Ureter (tissue), 1 donor: ENCODE results near the gene PRELP. TPM values are rescaled to one million over a fixed set of nuclear protein-coding genes. Genes with fewer than 3 reads are reported as not detected.
A peak's percentile ranks its signal among the peaks of the same experiment; 100 is the strongest.
"Not testable (repeated sequence)": the region's sequence is repeated elsewhere in the genome, so short reads cannot be mapped to it uniquely, and the experiment has no call there.

Experiments
- DNase-seq: peaks from one replicate; pipeline ENCODE4 v3.0.0-alpha.2; 2020; ENCODE audit warnings: low spot score
- total RNA-seq: library from RNA; stranded (reverse); gene quantifications from one replicate; pipeline ENCODE4 v1.2.4, GENCODE V29; 2023
- donor health status: DM: yes; HTN: yes; CAD: no.

Gene PRELP
- total RNA-seq, 1 donor from 2014 or later, result 128 TPM

- DNase-seq, result no peak
Measured at GRCh38 chr1:203506858-203507626, 31.4 kb downstream of the PRELP start.

GRCh38 chr1:203507759-203508158 is 32.2 kb downstream of the PRELP start:
- no peak for DNase-seq

GRCh38 chr1:203508463-203509073 is 33.0 kb downstream of the PRELP start:
- no peak for DNase-seq

DNA sequence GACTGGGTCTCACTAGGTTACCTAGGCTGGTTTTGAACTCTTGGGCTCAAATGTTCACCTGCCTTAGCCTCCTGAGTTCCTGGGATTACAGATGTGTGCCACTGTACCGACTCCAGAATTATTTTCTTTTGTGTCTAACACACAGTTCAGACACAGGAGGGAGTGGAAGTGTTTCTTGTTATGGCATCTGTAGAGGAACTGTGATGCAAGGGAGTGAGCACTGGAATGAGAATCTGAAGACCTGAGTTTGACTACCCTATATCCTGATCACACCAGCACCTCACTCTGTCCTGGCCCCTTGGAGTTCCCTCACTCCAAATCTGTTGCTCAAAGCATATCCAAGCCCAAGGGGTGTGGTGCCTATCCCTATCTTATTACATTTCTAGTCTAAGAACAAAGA is 33.5 kb downstream of the PRELP start:
- DNase-seq, result no peak

DNA sequence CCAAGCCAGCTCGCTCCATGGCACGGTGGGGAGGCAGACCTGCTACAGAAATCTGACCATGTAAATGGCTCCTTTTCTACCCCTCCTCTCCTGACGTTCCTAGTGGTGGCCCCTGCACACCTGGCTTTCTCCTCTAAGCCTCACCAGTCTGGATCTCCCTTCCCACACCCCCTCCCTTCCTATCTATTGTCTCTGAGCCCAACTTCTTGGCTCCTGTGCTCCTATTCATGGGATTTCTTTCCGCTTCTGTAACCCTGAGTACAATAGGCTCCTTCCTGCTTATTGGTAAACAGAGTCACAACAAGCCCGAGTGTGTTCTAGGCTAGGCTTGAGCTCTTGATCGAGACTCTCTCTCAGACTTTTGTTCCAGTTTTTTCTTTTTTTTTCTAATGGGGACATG is 35.9 kb downstream of the PRELP start:
- DNase-seq, result no peak

- DNase-seq, result no peak
Measured at GRCh38 chr1:203511930-203512329, 36.3 kb downstream of the PRELP start.

DNA sequence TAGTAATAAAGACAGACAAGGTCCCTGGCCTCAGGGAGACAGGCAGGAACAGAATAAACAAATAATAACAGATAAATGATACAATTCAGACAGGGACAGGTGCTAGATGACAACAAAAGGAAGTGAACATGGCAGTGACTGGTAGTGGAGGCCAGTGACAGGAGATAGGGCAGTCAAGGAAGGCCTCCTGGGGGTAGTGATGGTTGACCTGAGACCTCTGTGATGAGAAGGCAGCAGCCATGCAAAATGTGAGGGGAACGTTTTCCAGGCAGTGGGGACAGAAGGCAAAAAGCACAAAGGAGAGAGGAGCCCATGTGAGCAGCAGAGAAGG is 36.9 kb downstream of the PRELP start:
- no peak for DNase-seq

DNA sequence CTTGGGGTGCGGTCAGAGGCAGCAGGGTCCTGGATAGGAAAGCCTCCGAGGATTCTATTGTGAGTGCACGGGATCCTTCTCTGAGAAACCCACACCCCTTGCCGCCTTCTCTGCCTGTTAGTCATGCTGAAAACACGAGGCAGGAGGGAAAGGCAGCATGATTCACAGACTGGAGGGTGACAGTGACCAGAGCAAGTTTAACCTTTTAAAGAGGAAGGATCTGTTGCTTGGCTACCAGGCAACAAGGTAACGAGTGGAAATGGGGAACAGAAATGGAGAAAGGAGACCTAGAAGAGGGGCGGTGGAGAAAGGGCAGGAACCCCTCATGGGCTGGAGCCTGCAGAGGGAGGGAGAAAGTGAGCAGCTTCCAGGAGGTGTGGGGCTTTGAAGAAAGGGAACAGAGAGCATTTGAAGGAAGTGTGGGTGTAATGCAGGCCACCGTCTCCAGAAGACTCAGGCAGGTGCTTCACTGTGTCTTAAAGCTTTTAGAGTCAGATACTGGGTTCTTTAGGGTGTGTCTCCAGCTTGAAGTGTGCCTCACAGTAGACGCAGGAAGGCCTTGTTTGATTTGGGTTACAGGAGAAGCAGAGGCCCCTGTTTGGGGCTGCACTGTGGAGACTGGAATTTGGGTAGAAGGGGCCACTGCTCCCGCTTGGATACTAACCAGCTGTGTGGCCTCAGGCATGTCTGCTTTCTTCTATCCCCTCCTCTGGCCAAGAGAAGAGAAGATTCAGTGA is 37.4 kb downstream of the PRELP start:
- DNase-seq, result peak; percentile 79

DNA sequence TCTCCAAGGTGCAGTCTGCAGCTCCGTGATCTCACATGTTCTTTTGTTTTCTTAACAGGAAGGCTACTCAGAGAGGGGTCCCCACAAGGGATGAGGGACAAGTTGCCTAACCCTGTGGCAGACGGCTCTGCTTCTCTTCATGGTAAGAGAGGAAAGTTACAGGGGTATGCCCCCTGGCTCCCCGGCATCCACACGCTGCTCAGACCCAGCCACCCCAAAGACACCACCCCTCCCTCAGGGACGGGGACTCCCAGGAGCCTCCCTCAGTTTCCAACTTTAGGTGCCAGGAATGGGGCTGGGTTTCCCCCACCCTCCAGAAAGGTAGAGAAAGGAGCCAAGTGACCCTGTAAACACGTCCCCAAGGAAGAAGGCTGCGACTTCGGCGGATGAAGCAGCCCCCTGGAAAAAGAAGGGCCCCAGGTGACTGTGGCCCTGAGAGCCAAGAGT is 38.0 kb downstream of the PRELP start:
- no peak for DNase-seq

DNA sequence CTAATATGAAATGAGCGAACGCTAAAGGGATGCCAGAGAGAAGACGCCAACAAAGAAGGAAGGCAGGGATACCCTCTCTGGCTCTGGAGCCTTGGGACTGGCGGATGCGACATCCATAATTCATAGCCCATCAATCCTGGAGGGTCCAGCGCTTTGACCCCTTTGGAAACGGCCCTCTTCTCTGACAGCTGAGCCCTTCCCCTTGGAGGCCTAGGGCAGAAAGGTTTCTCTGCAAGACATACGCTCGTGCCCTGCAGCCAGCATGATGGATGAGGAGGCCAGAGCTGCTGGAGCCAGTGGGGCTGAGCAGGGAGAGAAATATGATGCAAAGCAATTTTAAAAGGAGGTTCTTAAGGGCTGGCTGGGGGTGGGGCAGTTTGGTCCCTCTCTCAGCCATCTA is 40.6 kb downstream of the PRELP start:
- DNase-seq, result no peak

DNA sequence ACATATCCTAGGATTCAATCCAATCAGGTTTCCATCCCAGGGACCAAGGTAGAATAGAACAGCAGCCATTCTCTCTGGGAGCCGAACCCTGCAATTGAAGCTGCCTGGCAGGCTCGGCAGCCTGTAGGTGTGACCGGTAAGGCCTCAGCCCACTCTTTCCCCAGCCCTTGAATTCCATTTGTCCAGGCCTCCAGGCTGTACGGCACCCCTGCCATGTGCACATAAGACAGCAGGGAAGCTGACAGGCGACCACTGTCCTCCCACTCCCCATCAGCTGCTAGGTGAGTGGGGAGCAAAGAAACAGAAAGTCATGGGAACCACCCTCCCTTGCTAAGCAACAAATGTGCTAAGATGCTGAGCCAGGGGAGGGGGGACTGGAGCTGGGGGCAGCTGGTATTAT is 41.3 kb downstream of the PRELP start:
- DNase-seq, result no peak

DNA sequence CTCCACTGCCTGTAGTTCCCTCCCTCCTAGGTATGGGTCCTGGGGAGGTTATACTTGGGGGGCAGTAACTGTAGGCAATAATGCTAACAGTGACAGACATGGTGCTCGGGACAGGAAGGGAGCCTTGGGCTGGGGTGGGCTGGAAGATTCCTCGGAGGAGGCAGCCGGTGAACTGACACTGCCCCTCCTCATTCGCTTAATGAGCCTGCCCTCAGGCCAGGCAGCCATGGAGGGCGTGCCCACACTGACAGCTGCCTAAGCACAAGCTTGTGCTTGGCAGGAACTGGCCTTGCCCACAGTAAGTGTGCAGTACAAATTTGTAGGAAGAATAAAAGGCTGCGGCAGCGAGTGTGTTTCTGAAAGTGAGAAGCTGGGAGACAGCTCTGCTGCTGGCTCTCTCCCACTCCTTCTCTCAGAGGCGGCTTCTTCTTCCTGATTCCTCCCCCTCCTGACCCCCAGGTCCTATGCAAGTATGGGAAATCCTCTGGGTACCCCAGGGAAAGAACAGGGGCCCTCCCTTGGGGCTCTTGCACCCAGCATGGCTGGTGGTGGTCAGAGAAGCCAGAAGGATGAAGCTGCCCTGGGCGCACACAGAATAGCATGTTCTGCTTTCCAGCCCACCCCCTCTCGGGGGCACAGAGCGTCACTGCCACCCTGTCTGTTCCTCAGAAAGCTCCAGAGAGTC is 42.0 kb downstream of the PRELP start:
- DNase-seq, result no peak

DNA sequence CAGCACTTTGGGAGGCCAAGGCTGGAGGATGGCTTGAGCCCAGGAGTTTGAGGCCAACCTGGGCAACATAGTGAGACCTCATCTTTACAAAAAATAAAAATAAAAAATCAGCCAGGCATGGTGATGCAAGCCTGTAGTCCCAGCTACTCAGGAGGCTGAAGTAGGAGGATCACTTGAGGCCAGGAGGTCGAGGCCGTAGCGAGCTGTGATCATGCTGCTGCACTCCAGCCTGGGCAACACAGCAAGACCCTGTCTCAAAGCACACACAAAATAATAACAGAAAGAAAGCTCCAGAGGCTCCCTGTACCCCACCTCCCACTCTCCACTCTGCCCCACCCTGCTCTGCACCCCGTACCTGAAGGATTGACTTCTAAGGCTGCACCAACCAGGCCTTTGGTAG is 42.5 kb downstream of the PRELP start:
- not testable (repeated sequence) for DNase-seq

- no peak for DNase-seq
Measured at GRCh38 chr1:203518541-203518940, 42.9 kb downstream of the PRELP start.

GRCh38 chr1:203519053-203519840 is 43.6 kb downstream of the PRELP start:
- DNase-seq, result no peak

DNA sequence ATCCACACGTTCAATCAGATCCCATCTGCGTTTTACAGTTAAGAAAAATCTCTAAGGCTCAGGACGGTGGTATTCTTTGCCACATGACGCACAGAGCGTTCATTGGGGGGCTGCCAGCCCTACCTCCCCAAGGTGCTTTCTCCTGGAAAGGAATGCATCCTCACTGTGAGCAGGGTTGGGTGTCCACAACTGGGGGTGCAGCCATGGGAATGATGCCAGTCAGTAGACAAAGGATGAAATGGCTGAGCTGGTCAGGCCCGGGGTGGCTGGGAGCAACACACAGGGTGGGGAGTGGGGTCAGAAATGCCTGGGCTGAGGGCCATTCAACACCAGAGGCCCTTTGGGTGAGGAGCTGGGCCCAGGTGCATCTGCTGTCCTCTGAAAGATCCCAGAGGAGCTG is 44.3 kb downstream of the PRELP start:
- DNase-seq, result no peak

GRCh38 chr1:203520315-203520714 is 44.7 kb downstream of the PRELP start:
- DNase-seq, result no peak

- DNase-seq, result no peak
Measured at GRCh38 chr1:203521074-203521794, 45.6 kb downstream of the PRELP start.

- no peak for DNase-seq
Measured at GRCh38 chr1:203521812-203522211, 46.2 kb downstream of the PRELP start.

GRCh38 chr1:203522237-203522636 is 46.6 kb downstream of the PRELP start:
- no peak for DNase-seq

DNA sequence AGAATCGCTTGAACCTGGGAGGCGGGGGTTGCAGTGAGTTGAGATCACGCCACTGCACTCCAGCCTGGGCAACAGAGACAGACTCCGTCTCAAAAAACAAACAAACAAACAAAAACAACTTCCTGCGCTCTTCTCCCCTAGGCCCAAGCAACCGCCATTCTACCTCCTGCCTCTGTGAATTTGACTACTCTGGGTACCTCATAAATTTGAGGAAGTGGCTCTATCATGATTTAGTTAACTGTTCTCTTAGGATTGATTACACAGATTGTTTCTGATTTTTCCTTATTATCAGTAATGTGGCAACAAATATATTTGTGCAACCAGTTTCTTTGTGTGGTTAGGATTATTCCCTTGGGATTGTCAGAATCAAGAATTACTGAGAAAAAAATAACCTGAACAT is 48.1 kb downstream of the PRELP start:
- DNase-seq, result no peak
